GM23338 (cell line): ENCODE data around the gene HLCS. TPM values are rescaled to one million over a fixed set of nuclear protein-coding genes. Genes with fewer than 3 reads are reported as not detected.

ENCODE experiments used
- ATAC-seq: fragments of 200-7000 bp; cut with Tn5 transposase; 3 replicates; pipeline ENCODE4 v1.9.1; 2020
- DNase-seq: peaks from one replicate; pipeline ENCODE4 v3.0.0-alpha.2; 2015; ENCODE audit warnings: low spot score
- H2AFZ ChIP-seq: fragments of 200-600 bp; sonication (generic); 2 replicates; pipeline ENCODE4 v1.8.0; 2016; ENCODE audit warnings: antibody characterized with exemption, mild to moderate bottlenecking, moderate library complexity
- H3F3A ChIP-seq: fragments of 200-600 bp; sonication (generic); replicated peaks from 2 replicates; pipeline ENCODE4 v1.8.0; 2017; ENCODE audit warnings: antibody characterized with exemption, mixed run types, low read depth
- H3K27ac ChIP-seq: fragments of 200-600 bp; sonication (generic); 2 replicates; pipeline ENCODE4 v1.6.1; 2016; ENCODE audit warnings: low read depth
- H3K27me3 ChIP-seq: fragments of 200-600 bp; sonication (generic); 2 replicates; pipeline ENCODE4 v1.8.0; 2016; ENCODE audit warnings: mild to moderate bottlenecking, mixed run types, moderate library complexity; ENCODE audit not compliant: insufficient read depth
- H3K36me3 ChIP-seq: fragments of 200-600 bp; sonication (generic); 2 replicates; pipeline ENCODE4 v1.8.0; 2016; ENCODE audit warnings: mild to moderate bottlenecking; ENCODE audit not compliant: insufficient read depth
- H3K4me1 ChIP-seq: fragments of 200-600 bp; sonication (generic); 2 replicates; pipeline ENCODE4 v1.8.0; 2016; ENCODE audit warnings: mild to moderate bottlenecking, moderate library complexity; ENCODE audit not compliant: insufficient read depth
- H3K4me2 ChIP-seq: fragments of 200-600 bp; sonication (generic); 2 replicates; pipeline ENCODE4 v1.7.1; 2017; ENCODE audit warnings: mixed run types
- H3K4me3 ChIP-seq: fragments of 200-600 bp; sonication (generic); 2 replicates; pipeline ENCODE4 v1.6.1; 2016; ENCODE audit warnings: mixed run types
- H3K79me2 ChIP-seq: fragments of 200-600 bp; sonication (generic); replicated peaks from 2 replicates; pipeline ENCODE4 v1.8.0; 2017; ENCODE audit warnings: mild to moderate bottlenecking; ENCODE audit not compliant: insufficient read depth
- H3K9me2 ChIP-seq: fragments of 200-600 bp; sonication (generic); 2 replicates; pipeline ENCODE4 v1.8.0; 2017; ENCODE audit not compliant: insufficient read depth
- H4K20me1 ChIP-seq: fragments of 200-600 bp; sonication (generic); replicated peaks from 2 replicates; pipeline ENCODE4 v1.8.0; 2017; ENCODE audit warnings: mild to moderate bottlenecking; ENCODE audit not compliant: insufficient read depth
- H3K27ac Mint-ChIP-seq: 2 replicates; pipeline ENCODE4 v1.8.0; 2020; ENCODE audit warnings: inconsistent platforms, mild to moderate bottlenecking, moderate library complexity, mixed read lengths
- H3K27me3 Mint-ChIP-seq: 3 replicates; pipeline ENCODE4 v1.8.0; 2022; ENCODE audit warnings: low read depth, mild to moderate bottlenecking, moderate library complexity, mixed read lengths, inconsistent platforms; ENCODE audit not compliant: insufficient read depth, poor library complexity
- H3K36me3 Mint-ChIP-seq: 3 replicates; pipeline ENCODE4 v1.8.0; 2021; ENCODE audit warnings: low read depth, mild to moderate bottlenecking, inconsistent platforms, moderate library complexity, mixed read lengths
- H3K4me1 Mint-ChIP-seq: 3 replicates; pipeline ENCODE4 v1.8.0; 2020; ENCODE audit warnings: mild to moderate bottlenecking, inconsistent platforms, mixed read lengths
- H3K4me3 Mint-ChIP-seq: 3 replicates; pipeline ENCODE4 v1.8.0; 2021; ENCODE audit warnings: moderate library complexity, mild to moderate bottlenecking, inconsistent platforms, mixed read lengths
- H3K9me3 Mint-ChIP-seq: 3 replicates; pipeline ENCODE4 v1.8.0; 2020; ENCODE audit warnings: moderate library complexity, mild to moderate bottlenecking, inconsistent platforms, mixed read lengths
- CREB1 ChIP-seq: fragments of 250-450 bp; sonication (Bioruptor Pico); IDR thresholded peaks from 2 replicates; pipeline ENCODE4 v1.5.0; 2020; ENCODE audit warnings: low read depth, mild to moderate bottlenecking, moderate library complexity
- CTCF ChIP-seq, 2 experiments: fragments of 200-600 bp in 1 of 2; sonication (generic) in 1 of 2; conservative IDR thresholded peaks; 2 replicates each; pipeline versions ENCODE4 v1.5.1 to v1.6.1; 2016 to 2017; ENCODE audit warnings: antibody characterized with exemption in 2 of 2, low read depth in 2 of 2, mild to moderate bottlenecking in 2 of 2, moderate library complexity in 1 of 2
- ETS1 ChIP-seq: IDR thresholded peaks from 2 replicates; pipeline ENCODE4 v1.6.1; 2016; ENCODE audit warnings: antibody characterized with exemption
- EZH2phosphoT487 ChIP-seq: fragments of 200-600 bp; sonication (generic); IDR thresholded peaks from one replicate; pipeline ENCODE4 v1.8.1; 2018; ENCODE audit warnings: antibody characterized with exemption; ENCODE audit not compliant: unreplicated experiment
- JUNB ChIP-seq: IDR thresholded peaks from one replicate; pipeline ENCODE4 v1.6.1; 2016; ENCODE audit warnings: antibody characterized with exemption; ENCODE audit not compliant: unreplicated experiment
- NANOG ChIP-seq: IDR thresholded peaks from 2 replicates; pipeline ENCODE4 v1.6.1; 2016; ENCODE audit warnings: antibody characterized with exemption, borderline replicate concordance
- ZNF114 ChIP-seq: fragments of 250-450 bp; sonication (Bioruptor Pico); IDR thresholded peaks from 2 replicates; pipeline ENCODE4 v1.5.0; 2020; ENCODE audit warnings: mild to moderate bottlenecking, moderate library complexity
- ZNF331 ChIP-seq: fragments of 250-450 bp; sonication (Bioruptor Pico); IDR thresholded peaks from 2 replicates; pipeline ENCODE4 v1.5.0; 2020; ENCODE audit warnings: low read depth, mild to moderate bottlenecking, moderate library complexity
- ZNF462 ChIP-seq: fragments of 250-450 bp; sonication (Bioruptor Pico); IDR thresholded peaks from 2 replicates; pipeline ENCODE4 v1.5.0; 2020; ENCODE audit warnings: mild to moderate bottlenecking, moderate library complexity
- polyA plus RNA-seq: library from polyadenylated mRNA; unstranded; fragments of >200 nt; fragmentation: Nextera tagmentation; extraction: Ambion mirVana; gene quantifications from 2 replicates; pipeline ENCODE4 v1.2.1, GENCODE V29; 2016
- total RNA-seq: library from RNA; depleted of rRNA; stranded (reverse); fragments of >200 nt; shearing (Covaris generic); gene quantifications from 2 replicates; pipeline ENCODE4 v1.2.3, GENCODE V29; 2014

Gene HLCS
- total and polyA plus RNA-seq, 2 experiments from 2014 or later, result 6.1 to 14.7 TPM

- peaks cover 8% of the 10 kb centered on the region for H3K4me1 Mint-ChIP-seq
- H3K27ac Mint-ChIP-seq, result no peak overlapping the region
- H3K4me3 Mint-ChIP-seq, result no peak overlapping the region
- no peaks in the 10 kb centered on the region for H3K36me3 ChIP-seq
- no peak for TF ChIP-seq CTCF (conservative IDR thresholded peaks at IDR 0.05; ENCODE audit: low read depth in 2 of 2)
- TF ChIP-seq NANOG, result no peak
- TF ChIP-seq ETS1, result no peak
- no peak for TF ChIP-seq ZNF331 (CRISPR knock-in tag)
- no peak for TF ChIP-seq ZNF462 (CRISPR knock-in tag)
- no peak for TF ChIP-seq CREB1 (CRISPR knock-in tag)
- TF ChIP-seq ZNF114 (CRISPR knock-in tag), result no peak
- no peak for TF ChIP-seq JUNB
- TF ChIP-seq EZH2phosphoT487, result no peak
- no peaks in the 10 kb centered on the region for H3F3A ChIP-seq
- H4K20me1 ChIP-seq, result no peaks in the 10 kb centered on the region
- no peaks in the 10 kb centered on the region for H3K27me3 ChIP-seq
- H3K27ac ChIP-seq, result no peak overlapping the region
- DNase-seq (no peak), ATAC-seq (no peak)
- H3K9me3 Mint-ChIP-seq, result no peaks in the 10 kb centered on the region
- H2AFZ ChIP-seq, result no peak overlapping the region
- H3K36me3 Mint-ChIP-seq, result no peaks in the 10 kb centered on the region
- peaks cover 5% of the 10 kb centered on the region for H3K27me3 Mint-ChIP-seq
- H3K4me1 ChIP-seq, result no peaks in the 10 kb centered on the region
- no peak overlapping the region for H3K4me2 ChIP-seq
- no peak overlapping the region for H3K4me3 ChIP-seq
- H3K9me2 ChIP-seq, result no peaks in the 10 kb centered on the region
- no peaks in the 10 kb centered on the region for H3K79me2 ChIP-seq
Measured at GRCh38 chr21:36734367-36735200, 231.9 kb downstream of the HLCS start.
